GM06990 (cell line): ENCODE data around the gene IGSF10.

Experiments
- DNase-seq: peaks from one replicate; pipeline ENCODE4 v3.0.0-alpha.2; 2011; ENCODE audit not compliant: insufficient read length; ENCODE audit errors: extremely low read depth
- H3K27me3 ChIP-seq: replicated peaks from 2 replicates; pipeline ENCODE4 v1.6.0; 2011; ENCODE audit warnings: low read length; ENCODE audit not compliant: control insufficient read depth, insufficient read depth
- H3K36me3 ChIP-seq: 2 replicates; pipeline ENCODE4 v1.5.1; 2011; ENCODE audit warnings: low read length; ENCODE audit not compliant: control insufficient read depth, insufficient read depth
- H3K4me3 ChIP-seq: replicated peaks from 2 replicates; pipeline ENCODE4 v1.5.1; 2011; ENCODE audit warnings: low read depth, mild to moderate bottlenecking, control low read depth, low read length
- CTCF ChIP-seq: IDR thresholded peaks from 2 replicates; pipeline ENCODE4 v1.5.1; 2011; ENCODE audit warnings: low read length, control low read depth, mild to moderate bottlenecking, inconsistent platforms; ENCODE audit not compliant: insufficient read depth, poor library complexity, severe bottlenecking

The IGSF10 gene

DNA sequence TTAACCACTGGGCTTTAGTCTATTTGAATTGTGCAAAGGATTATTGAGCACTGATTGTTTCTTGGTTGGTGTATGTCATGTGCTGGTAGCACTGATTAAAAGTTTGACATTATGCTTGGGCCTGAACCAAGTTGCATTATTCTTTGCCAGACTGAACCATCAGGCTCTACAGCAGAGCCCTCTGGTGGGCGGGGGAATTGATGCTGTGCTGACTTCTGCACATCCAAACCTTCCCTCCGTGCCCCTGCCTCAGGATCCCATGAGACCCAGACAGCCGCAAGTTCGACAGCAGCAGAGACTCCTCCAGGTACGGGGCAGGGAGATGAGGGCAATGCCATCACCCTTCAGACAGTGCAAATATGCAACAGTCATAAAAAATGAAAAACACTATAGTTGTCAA, 47.9 kb downstream of the IGSF10 start:
- no peak for DNase-seq
- Histone ChIP-seq H3K4me3 (no peak overlapping the region), H3K36me3 (no peaks in the 10 kb centered on the region), H3K27me3 (no peaks in the 10 kb centered on the region)
- TF ChIP-seq CTCF = no peak
